ENCODE measurements around the gene CACNG7. TPM values are rescaled to one million over a fixed set of nuclear protein-coding genes. Genes with fewer than 3 reads are reported as not detected.

CACNG7 gene
- polyA plus RNA-seq, 12 donors = 0.14 to 0.34 (median 0.29) TPM; not detected in 2

- DNase-seq = no peak
Measured at GRCh38 chr19:53951947-53952346, 42.9 kb downstream of the CACNG7 start.

GRCh38 chr19:53953383-53953782 is 44.3 kb downstream of the CACNG7 start:
- no peak for DNase-seq

GRCh38 chr19:53957448-53958167 is 48.5 kb downstream of the CACNG7 start:
- DNase-seq = no peak

- DNase-seq = no peak
Measured at GRCh38 chr19:53958168-53958571, 49.1 kb downstream of the CACNG7 start.

GRCh38 chr19:53958823-53959757 is 50.0 kb downstream of the CACNG7 start:
- DNase-seq = no peak

- no peak for DNase-seq
Measured at GRCh38 chr19:53960187-53960586, 51.1 kb downstream of the CACNG7 start.

- no peak for DNase-seq
Measured at GRCh38 chr19:53960886-53961285, 51.8 kb downstream of the CACNG7 start.

GRCh38 chr19:53961523-53962356 is 52.7 kb downstream of the CACNG7 start:
- no peak for DNase-seq

GRCh38 chr19:53962887-53963431 is 53.9 kb downstream of the CACNG7 start, which contains the start of gene CACNG8:
CACNG8 (plus strand) TSS chr19:53962937.
- DNase-seq = no peak

GRCh38 chr19:53965091-53965490 is 56.0 kb downstream of the CACNG7 start:
- no peak for DNase-seq

- DNase-seq = no peak
Measured at GRCh38 chr19:53966931-53967330, 57.9 kb downstream of the CACNG7 start.

- DNase-seq = no peak
Measured at GRCh38 chr19:53969366-53969765, 60.3 kb downstream of the CACNG7 start.

- no peak for DNase-seq
Measured at GRCh38 chr19:53971673-53972072, 62.6 kb downstream of the CACNG7 start.

GRCh38 chr19:53977429-53977990 is 68.4 kb downstream of the CACNG7 start:
- DNase-seq = peak; percentile 81

- DNase-seq = peak; percentile 32
Measured at GRCh38 chr19:53977991-53978731, 69.1 kb downstream of the CACNG7 start.

- DNase-seq = no peak
Measured at GRCh38 chr19:53978975-53979801, 70.1 kb downstream of the CACNG7 start.

GRCh38 chr19:53980539-53981375 is 71.7 kb downstream of the CACNG7 start:
- DNase-seq = no peak

- DNase-seq = no peak
Measured at GRCh38 chr19:53981376-53981951, 72.4 kb downstream of the CACNG7 start.
